NCI-H226 (cell line): ENCODE results near the gene KNDC1.
"Not testable (repeated sequence)": the region's sequence is repeated elsewhere in the genome, so short reads cannot be mapped to it uniquely, and the experiment has no call there.

Experiments used
- DNase-seq: peaks from one replicate; pipeline ENCODE4 v3.0.0-alpha.2; 2015

The KNDC1 gene

GRCh38 chr10:133209117-133209516, 49.1 kb downstream of the KNDC1 start:
- no peak for DNase-seq

- DNase-seq = no peak
Observed at GRCh38 chr10:133209641-133210040, 49.6 kb downstream of the KNDC1 start.

- no peak for DNase-seq
Observed at GRCh38 chr10:133210398-133211140, 50.5 kb downstream of the KNDC1 start.

- no peak for DNase-seq
Observed at GRCh38 chr10:133211141-133211830, 51.3 kb downstream of the KNDC1 start.

GRCh38 chr10:133211959-133212852, 52.2 kb downstream of the KNDC1 start:
- no peak for DNase-seq

GRCh38 chr10:133212853-133213494, 53.0 kb downstream of the KNDC1 start:
- DNase-seq = no peak

- no peak for DNase-seq
Observed at GRCh38 chr10:133213641-133214467, 53.8 kb downstream of the KNDC1 start.

GRCh38 chr10:133214468-133215410, 54.7 kb downstream of the KNDC1 start:
- no peak for DNase-seq

- DNase-seq = no peak
Observed at GRCh38 chr10:133215586-133215985, 55.6 kb downstream of the KNDC1 start.

GRCh38 chr10:133216776-133217175, 56.8 kb downstream of the KNDC1 start:
- no peak for DNase-seq

- no peak for DNase-seq
Observed at GRCh38 chr10:133217800-133218589, 58.0 kb downstream of the KNDC1 start.

GRCh38 chr10:133218891-133219290, 58.9 kb downstream of the KNDC1 start:
- DNase-seq = no peak

- DNase-seq = no peak
Observed at GRCh38 chr10:133219782-133220181, 59.8 kb downstream of the KNDC1 start.

GRCh38 chr10:133221331-133221730, 61.3 kb downstream of the KNDC1 start:
- no peak for DNase-seq

- DNase-seq = not testable (repeated sequence)
Observed at GRCh38 chr10:133221756-133222155, 61.7 kb downstream of the KNDC1 start.

GRCh38 chr10:133224076-133224475, 64.1 kb downstream of the KNDC1 start:
- no peak for DNase-seq

GRCh38 chr10:133224756-133225372, 64.8 kb downstream of the KNDC1 start:
- peak; percentile 50 for DNase-seq

GRCh38 chr10:133225707-133226191, 65.7 kb downstream of the KNDC1 start:
- no peak for DNase-seq

- DNase-seq = no peak
Observed at GRCh38 chr10:133226251-133226808, 66.3 kb downstream of the KNDC1 start.
